Adrenal gland (tissue), 12 donors: ENCODE results near the gene KCNJ3. TPM values are rescaled to one million over a fixed set of nuclear protein-coding genes. Genes with fewer than 3 reads are reported as not detected.

Source experiments
- DNase-seq, 7 donors: peaks; one replicate each; pipeline ENCODE4 v3.0.0-alpha.2; 2019 to 2020
- H3K27ac ChIP-seq, 5 donors: fragments of 200-600 bp; sonication (generic) in 4 of 5; 1 replicate in 3 of 5; 2 replicates in 2 of 5; pipeline versions ENCODE4 v1.5.1 to v1.8.0; 2016 to 2020; ENCODE audit warnings: mild to moderate bottlenecking in 1 of 5
- H3K27me3 ChIP-seq: fragments of 200-600 bp; 2 replicates; pipeline ENCODE4 v1.8.0; 2021
- H3K36me3 ChIP-seq, 2 donors: fragments of 200-600 bp; replicated peaks in 1 of 2; 1 replicate in 1 of 2; 2 replicates in 1 of 2; pipeline versions ENCODE4 v1.5.1 to v1.8.0; 2018 to 2022
- H3K4me1 ChIP-seq, 2 donors: fragments of 200-600 bp; replicated peaks in 1 of 2; 1 replicate in 1 of 2; 2 replicates in 1 of 2; pipeline versions ENCODE4 v1.5.1 to v1.8.0; 2018 to 2021
- H3K4me3 ChIP-seq, 4 donors: fragments of 200-600 bp; sonication (generic) in 3 of 4; one replicate each; pipeline ENCODE4 v1.5.1; 2016 to 2018
- H3K9me3 ChIP-seq, 3 donors: fragments of 200-600 bp; sonication (generic) in 1 of 3; replicated peaks in 1 of 3; 1 replicate in 2 of 3; 2 replicates in 1 of 3; pipeline versions ENCODE4 v1.5.1 to v1.8.0; 2016 to 2021
- POLR2A ChIP-seq, 2 donors: fragments of 450-650 bp; IDR thresholded peaks; one replicate each; pipeline ENCODE4 v1.6.1; 2017; ENCODE audit warnings: antibody characterized with exemption in 2 of 2, mild to moderate bottlenecking in 2 of 2, moderate library complexity in 1 of 2
- WGBS, 4 donors: extraction: QIAGEN DNeasy Blood & Tissue Kit in 2 of 4; methylation state at CpG; one replicate each; pipeline versions ENCODE4 v1.1.5 to v1.1.7; 2013 to 2017; 5-methylcytosine and 5-hydroxymethylcytosine counted together
- intact Hi-C, 2 donors: fragments of 100-400 bp; cut with DNase I; formaldehyde crosslinking; loops; one replicate each; pipeline versions ENCODE4 v1.14.1 to v1.15.0; 2022 to 2023
- polyA plus RNA-seq, 3 donors: library from polyadenylated mRNA; stranded (reverse); fragments of 200-250 nt in 2 of 3; fragments of 350-450 nt in 1 of 3; fragmentation: Illumina TruSeq in 1 of 3; extraction: RNeasy Lipid Tissue Mini Kit (QIAGEN cat#74804) in 1 of 3; gene quantifications; one replicate each; pipeline ENCODE4 v1.2.3, GENCODE V29; 2013 to 2014
- total RNA-seq, 9 donors: library from RNA; depleted of rRNA in 4 of 9; stranded (reverse); fragments of >200 nt in 4 of 9; fragments of 120-200 nt in 1 of 9; fragmentation: NEBNext Ultra II Directional in 1 of 9; extraction: Animal tissue kit (Norgen Biotek cat#: 25700) in 1 of 9; gene quantifications; one replicate each; pipeline versions ENCODE4 v1.1.0 to v1.2.4, GENCODE V29; 2013 to 2023
- TF ChIP-seq, protein P1 (sequence below), 6 experiments: fragments of 450-650 bp in 4 of 6; fragments of 200-600 bp in 2 of 6; sonication (generic) in 1 of 6; IDR thresholded peaks; 1 replicate in 5 of 6; 2 replicates in 1 of 6; pipeline versions ENCODE4 v1.5.1 to v1.8.0; 2016 to 2021; ENCODE audit warnings: antibody characterized with exemption in 6 of 6, mild to moderate bottlenecking in 2 of 6, moderate library complexity in 1 of 6
- donor health status: healthy with polysubstance abuse.
- donor health status: Bipolar disorder and iron deficiency.
- donor health status: DM: yes; HTN: yes; CAD: no.
- donor health status: DM: no; HTN: no; CAD: no.
- donor health status: DM: no; HTN: no; CAD: no.
- donor health status: DM: yes; HTN: yes; CAD: no.

The KCNJ3 gene
- total and polyA plus RNA-seq, 12 donors, result 0.08 to 2.2 (median 0.48) TPM; not detected in 1

DNA sequence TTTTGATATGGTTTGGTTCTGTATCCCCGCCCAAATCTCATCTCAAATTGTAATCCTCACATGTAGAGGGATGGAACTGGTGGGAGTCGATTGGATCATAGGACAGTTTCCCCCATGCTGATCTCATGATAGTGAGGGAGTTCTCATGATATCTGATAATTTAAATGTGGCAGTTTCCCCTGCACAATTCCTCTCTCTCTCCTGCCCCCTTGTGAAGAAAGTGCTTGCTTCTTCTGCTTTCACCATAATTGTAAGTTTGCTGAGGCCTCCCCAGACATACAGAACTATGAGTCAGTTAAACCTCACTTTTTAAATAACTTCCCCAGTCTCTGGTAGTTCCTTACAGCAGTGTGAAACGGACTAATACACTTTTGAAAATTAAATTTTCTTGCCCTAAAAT, 12.3 kb upstream of the KCNJ3 start:
- H3K9me3 ChIP-seq, result no peaks in the 10 kb centered on the region
- no peaks in the 10 kb centered on the region for H3K4me1 ChIP-seq
- DNase-seq, result no peak
- no peaks in the 10 kb centered on the region for H3K36me3 ChIP-seq
- intact Hi-C loops, result no loop called here
- H3K27ac ChIP-seq, result no peak overlapping the region
- H3K4me3 ChIP-seq, result no peak overlapping the region
- TF ChIP-seq POLR2A (IDR thresholded peaks at IDR 0.05), result no peak
- TF ChIP-seq, protein P1, sequence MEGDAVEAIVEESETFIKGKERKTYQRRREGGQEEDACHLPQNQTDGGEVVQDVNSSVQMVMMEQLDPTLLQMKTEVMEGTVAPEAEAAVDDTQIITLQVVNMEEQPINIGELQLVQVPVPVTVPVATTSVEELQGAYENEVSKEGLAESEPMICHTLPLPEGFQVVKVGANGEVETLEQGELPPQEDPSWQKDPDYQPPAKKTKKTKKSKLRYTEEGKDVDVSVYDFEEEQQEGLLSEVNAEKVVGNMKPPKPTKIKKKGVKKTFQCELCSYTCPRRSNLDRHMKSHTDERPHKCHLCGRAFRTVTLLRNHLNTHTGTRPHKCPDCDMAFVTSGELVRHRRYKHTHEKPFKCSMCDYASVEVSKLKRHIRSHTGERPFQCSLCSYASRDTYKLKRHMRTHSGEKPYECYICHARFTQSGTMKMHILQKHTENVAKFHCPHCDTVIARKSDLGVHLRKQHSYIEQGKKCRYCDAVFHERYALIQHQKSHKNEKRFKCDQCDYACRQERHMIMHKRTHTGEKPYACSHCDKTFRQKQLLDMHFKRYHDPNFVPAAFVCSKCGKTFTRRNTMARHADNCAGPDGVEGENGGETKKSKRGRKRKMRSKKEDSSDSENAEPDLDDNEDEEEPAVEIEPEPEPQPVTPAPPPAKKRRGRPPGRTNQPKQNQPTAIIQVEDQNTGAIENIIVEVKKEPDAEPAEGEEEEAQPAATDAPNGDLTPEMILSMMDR (IDR thresholded peaks at IDR 0.05), result no peak
- WGBS, 4 donors, result 56 to 75% (median 63%) methylated on average over 3 of the region's 3 CpGs
- H3K27me3 ChIP-seq, result no peaks in the 10 kb centered on the region

DNA sequence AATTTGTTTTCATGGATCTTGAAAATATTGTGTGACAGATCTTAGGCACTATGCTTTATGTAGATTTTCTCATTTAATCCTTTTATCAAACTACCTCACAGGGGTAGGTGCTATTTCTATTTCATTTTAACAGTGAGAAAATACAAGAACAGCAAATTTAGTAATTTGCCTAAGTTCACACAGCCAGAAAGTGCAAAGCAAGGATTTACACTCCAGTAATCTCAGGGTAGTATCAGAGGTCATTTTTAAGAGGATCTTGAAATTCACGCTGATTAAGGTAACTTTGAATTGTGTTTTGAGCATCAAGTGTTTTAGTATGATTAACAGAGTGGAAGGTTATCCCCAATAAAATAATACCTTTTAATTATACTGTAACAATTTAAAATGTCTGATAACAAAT, 10.1 kb upstream of the KCNJ3 start:
- 83 to 94% (median 86%) methylated on average over 1 of the region's 1 CpG for WGBS, 4 donors
- H3K4me3 ChIP-seq, result no peak overlapping the region
- no peak for DNase-seq
- H3K36me3 ChIP-seq, result no peaks in the 10 kb centered on the region
- H3K9me3 ChIP-seq, result no peaks in the 10 kb centered on the region
- intact Hi-C loops, result no loop called here
- no peak for TF ChIP-seq POLR2A (IDR thresholded peaks at IDR 0.05)
- TF ChIP-seq, protein P1 (IDR thresholded peaks at IDR 0.05), result no peak
- no peak overlapping the region for H3K27ac ChIP-seq
- H3K4me1 ChIP-seq, result no peaks in the 10 kb centered on the region
- H3K27me3 ChIP-seq, result no peaks in the 10 kb centered on the region

DNA sequence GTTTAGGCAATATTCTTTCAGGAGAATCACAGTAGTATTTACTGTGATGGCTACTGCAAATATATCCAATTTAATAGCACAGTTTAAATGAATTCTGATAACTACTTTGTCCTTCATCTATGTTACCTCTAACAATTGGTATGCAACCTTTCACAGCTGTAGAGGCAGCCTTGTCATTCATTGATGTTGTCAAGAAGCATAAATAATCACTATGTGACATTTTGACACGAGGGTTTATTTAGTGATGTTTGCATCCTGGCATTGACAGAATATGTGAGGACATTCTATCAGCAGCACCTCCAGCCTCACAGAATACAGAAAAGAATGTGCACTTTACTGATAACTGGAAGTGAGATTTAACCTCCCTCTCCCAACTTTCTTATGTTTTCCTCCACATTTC, 9.3 kb upstream of the KCNJ3 start:
- no peak overlapping the region for H3K27ac ChIP-seq
- no peak overlapping the region for H3K4me3 ChIP-seq
- no peaks in the 10 kb centered on the region for H3K27me3 ChIP-seq
- H3K4me1 ChIP-seq, result no peaks in the 10 kb centered on the region
- no peak for DNase-seq
- WGBS, 4 donors, result 17 to 46% (median 29%) methylated on average over 1 of the region's 1 CpG
- no peaks in the 10 kb centered on the region for H3K36me3 ChIP-seq
- no peaks in the 10 kb centered on the region for H3K9me3 ChIP-seq
- intact Hi-C loops, result no loop called here
- TF ChIP-seq, protein P1 (IDR thresholded peaks at IDR 0.05), result no peak
- TF ChIP-seq POLR2A (IDR thresholded peaks at IDR 0.05), result no peak

DNA sequence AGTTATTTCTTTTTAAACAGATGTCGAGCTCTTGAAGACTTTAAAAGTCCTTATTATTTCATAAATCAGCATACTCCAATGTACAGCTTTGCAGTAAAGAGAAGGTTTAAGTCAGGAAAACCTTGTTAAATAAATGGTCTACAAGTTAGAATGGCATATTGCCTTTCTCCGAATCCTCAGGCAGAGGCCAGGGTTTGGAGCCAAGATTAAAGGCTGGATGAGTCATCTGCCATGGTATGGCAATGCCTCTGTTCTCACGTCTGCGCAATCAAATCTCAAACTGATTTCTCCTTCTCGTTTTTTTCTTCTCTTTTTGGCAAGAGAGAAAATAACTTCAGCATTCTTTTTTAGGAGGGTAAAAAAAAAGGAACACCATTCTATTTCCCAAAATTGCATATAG, 5.6 kb upstream of the KCNJ3 start:
- intact Hi-C loops, result no loop called here

More for the DNA sequence above, 5.6 kb upstream of the KCNJ3 start:
- 40 to 49% (median 44%) methylated on average over 5 of the region's 5 CpGs for WGBS, 4 donors
- Histone ChIP-seq H3K36me3 (no peaks in the 10 kb centered on the region), H3K27ac (no peak overlapping the region), H3K4me3 (no peak overlapping the region), H3K4me1 (no peaks in the 10 kb centered on the region), H3K27me3 (peaks cover 4% of the 10 kb centered on the region), H3K9me3 (no peaks in the 10 kb centered on the region)
- no peak for TF ChIP-seq POLR2A (IDR thresholded peaks at IDR 0.05)
- TF ChIP-seq, protein P1 (IDR thresholded peaks at IDR 0.05), result no peak
- no peak for DNase-seq
